ENCODE measurements around the gene ANKFY1.

- TF ChIP-seq CTCF (IDR thresholded peaks at IDR 0.05; ENCODE audit: borderline replicate concordance, extremely low read depth, low read length, poor library complexity, severe bottlenecking) (no peak), EZH2 (IDR thresholded peaks at IDR 0.05; ENCODE audit: borderline replicate concordance, low read depth, low read length, severe bottlenecking) (no peak)
Observed at GRCh38 chr17:4116516-4116915, 147.3 kb downstream of the ANKFY1 start.
